ENCODE results near the gene ZNF584. TPM values are rescaled to one million over a fixed set of nuclear protein-coding genes. Genes with fewer than 3 reads are reported as not detected.

ZNF584 gene
- polyA plus RNA-seq, 1 donor from 2014 or later: 29.6 TPM

DNA sequence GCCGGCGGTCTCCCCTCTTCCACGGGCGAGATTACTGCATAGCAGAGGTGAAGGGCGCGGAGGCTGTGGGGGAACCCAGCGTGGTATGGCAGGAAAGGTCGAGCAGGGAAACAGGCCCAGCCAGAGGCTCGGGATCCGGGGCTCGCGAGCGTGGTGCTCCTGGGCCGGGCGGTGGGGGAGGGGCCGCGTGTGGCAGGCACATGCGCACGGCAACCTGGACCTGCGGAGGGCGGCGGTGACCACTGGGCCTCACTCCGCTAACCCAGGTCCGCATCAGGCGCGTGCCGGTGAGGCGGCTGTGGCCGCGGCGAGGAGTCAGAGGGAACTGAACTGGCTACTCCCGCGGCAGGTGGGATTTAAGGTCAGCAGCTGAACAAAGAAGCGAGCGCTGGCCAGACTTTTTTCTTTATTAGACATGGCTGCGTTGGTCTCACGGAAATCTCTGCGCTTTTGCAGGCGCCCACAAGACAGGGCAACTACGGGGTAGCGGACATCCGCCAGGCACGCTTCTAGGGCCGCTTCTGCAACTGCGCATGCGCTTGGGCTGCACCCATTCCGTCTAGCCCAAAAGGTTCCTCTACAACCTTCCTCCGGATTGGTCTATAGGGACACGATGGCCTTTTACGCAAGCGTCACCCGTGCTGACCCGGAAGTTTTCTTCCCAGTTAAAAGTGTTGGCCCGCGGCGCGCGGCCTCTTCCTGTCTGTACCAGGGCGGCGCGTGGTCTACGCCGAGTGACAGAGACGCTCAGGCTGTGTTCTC lies 21.7 kb upstream of the ZNF584 start, which contains the start of gene RPS5:
TSS of gene RPS5 (plus strand) at position 694 of the 762 bp plus-strand sequence. CDS start 869 bp downstream, outside the sequence.
- Histone ChIP-seq H3K27me3 (ENCODE audit: insufficient read depth, low read depth, low read length) (no peaks in the 10 kb centered on the region), H3F3A (ENCODE audit: insufficient read depth, low read length, poor library complexity, severe bottlenecking) (peaks cover 4% of the 10 kb centered on the region), H3K27ac (ENCODE audit: low read length) (peak within 1 kb of the TSS; percentile 95), H3K4me2 (ENCODE audit: low read length) (peak within 1 kb of the TSS; percentile 91), H3K9me3 (ENCODE audit: low read length) (no peaks in the 10 kb centered on the region), H3K4me3 (ENCODE audit: low read length) (peak within 1 kb of the TSS; percentile 77), H3K9me2 (ENCODE audit: insufficient read depth, low read length) (no peaks in the 10 kb centered on the region), H3K9ac (ENCODE audit: low read length) (peak within 1 kb of the TSS; percentile 92), H4K20me1 (ENCODE audit: insufficient read depth) (no peaks in the 10 kb centered on the region), H2AFZ (ENCODE audit: low read depth, low read length) (peak within 1 kb of the TSS; percentile 78), H3K36me3 (ENCODE audit: insufficient read depth, low read length) (no peaks in the 10 kb centered on the region), H3K79me2 (replicated peaks; ENCODE audit: insufficient read depth, low read length) (peaks cover 20% of the 10 kb centered on the region)
- TF ChIP-seq EP300 (conservative IDR thresholded peaks at IDR 0.05; ENCODE audit: poor library complexity, severe bottlenecking) (peak; percentile 20), SMC3 (conservative IDR thresholded peaks at IDR 0.05; ENCODE audit: poor library complexity) (no peak), TAF1 (IDR thresholded peaks at IDR 0.05; ENCODE audit: low read depth) (peak; percentile 99), POLR2AphosphoS5 (IDR thresholded peaks at IDR 0.05) (peak; percentile 96), RAD21 (conservative IDR thresholded peaks at IDR 0.05) (peak; percentile 27), EZH2 (IDR thresholded peaks at IDR 0.05; ENCODE audit: borderline replicate concordance, insufficient read depth, low read length, poor library complexity, severe bottlenecking) (no peak), MXI1 (conservative IDR thresholded peaks at IDR 0.05; ENCODE audit: poor library complexity, severe bottlenecking) (peak; percentile 98)
- TF ChIP-seq, protein P1, sequence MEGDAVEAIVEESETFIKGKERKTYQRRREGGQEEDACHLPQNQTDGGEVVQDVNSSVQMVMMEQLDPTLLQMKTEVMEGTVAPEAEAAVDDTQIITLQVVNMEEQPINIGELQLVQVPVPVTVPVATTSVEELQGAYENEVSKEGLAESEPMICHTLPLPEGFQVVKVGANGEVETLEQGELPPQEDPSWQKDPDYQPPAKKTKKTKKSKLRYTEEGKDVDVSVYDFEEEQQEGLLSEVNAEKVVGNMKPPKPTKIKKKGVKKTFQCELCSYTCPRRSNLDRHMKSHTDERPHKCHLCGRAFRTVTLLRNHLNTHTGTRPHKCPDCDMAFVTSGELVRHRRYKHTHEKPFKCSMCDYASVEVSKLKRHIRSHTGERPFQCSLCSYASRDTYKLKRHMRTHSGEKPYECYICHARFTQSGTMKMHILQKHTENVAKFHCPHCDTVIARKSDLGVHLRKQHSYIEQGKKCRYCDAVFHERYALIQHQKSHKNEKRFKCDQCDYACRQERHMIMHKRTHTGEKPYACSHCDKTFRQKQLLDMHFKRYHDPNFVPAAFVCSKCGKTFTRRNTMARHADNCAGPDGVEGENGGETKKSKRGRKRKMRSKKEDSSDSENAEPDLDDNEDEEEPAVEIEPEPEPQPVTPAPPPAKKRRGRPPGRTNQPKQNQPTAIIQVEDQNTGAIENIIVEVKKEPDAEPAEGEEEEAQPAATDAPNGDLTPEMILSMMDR (IDR thresholded peaks at IDR 0.05; ENCODE audit: poor library complexity, severe bottlenecking): no peak
- TF ChIP-seq, protein P2, sequence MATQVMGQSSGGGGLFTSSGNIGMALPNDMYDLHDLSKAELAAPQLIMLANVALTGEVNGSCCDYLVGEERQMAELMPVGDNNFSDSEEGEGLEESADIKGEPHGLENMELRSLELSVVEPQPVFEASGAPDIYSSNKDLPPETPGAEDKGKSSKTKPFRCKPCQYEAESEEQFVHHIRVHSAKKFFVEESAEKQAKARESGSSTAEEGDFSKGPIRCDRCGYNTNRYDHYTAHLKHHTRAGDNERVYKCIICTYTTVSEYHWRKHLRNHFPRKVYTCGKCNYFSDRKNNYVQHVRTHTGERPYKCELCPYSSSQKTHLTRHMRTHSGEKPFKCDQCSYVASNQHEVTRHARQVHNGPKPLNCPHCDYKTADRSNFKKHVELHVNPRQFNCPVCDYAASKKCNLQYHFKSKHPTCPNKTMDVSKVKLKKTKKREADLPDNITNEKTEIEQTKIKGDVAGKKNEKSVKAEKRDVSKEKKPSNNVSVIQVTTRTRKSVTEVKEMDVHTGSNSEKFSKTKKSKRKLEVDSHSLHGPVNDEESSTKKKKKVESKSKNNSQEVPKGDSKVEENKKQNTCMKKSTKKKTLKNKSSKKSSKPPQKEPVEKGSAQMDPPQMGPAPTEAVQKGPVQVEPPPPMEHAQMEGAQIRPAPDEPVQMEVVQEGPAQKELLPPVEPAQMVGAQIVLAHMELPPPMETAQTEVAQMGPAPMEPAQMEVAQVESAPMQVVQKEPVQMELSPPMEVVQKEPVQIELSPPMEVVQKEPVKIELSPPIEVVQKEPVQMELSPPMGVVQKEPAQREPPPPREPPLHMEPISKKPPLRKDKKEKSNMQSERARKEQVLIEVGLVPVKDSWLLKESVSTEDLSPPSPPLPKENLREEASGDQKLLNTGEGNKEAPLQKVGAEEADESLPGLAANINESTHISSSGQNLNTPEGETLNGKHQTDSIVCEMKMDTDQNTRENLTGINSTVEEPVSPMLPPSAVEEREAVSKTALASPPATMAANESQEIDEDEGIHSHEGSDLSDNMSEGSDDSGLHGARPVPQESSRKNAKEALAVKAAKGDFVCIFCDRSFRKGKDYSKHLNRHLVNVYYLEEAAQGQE (IDR thresholded peaks at IDR 0.05; ENCODE audit: borderline replicate concordance): peak; percentile 98

DNA sequence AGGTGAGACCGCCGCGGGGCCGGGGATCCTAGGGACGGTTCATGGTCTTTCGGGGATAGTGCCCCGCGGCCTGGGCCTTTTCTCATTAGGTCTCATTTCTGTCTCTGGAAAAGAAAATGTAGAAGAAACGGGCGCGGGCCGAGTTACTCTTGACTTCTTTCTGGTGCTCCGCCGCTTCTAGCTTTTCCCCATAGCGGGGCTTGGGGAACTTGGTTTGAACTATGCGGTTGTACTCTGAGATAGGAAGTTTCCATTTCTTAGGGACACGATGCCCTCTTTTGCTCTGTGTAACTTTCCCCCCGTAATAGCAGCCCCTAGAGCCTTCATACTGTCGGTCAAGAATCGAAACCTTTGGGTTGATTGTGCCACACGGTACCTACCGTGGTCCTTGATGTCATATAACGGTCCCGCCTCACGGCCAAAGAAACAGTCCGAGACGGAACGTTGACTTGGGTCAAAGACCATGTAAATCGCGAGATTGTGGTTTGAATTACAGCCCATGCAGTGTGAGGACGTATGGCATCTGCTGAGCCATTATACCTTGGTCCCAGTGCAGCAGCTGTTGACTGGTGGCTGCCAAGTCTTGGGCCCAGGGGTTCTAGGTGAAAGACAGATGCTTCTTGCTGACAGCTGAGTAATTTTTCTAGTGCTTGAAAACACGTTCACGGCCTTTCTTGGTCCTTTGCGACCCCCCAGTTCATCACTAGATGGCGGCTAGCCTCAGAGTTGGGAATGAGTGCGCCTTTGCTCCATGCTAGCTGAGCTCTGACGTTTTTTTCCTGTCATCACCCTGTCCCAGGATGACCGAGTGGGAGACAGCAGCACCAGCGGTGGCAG lies 20.9 kb upstream of the ZNF584 start:
- TF ChIP-seq EP300 (conservative IDR thresholded peaks at IDR 0.05; ENCODE audit: poor library complexity, severe bottlenecking): no peak
- TF ChIP-seq, protein P1 (IDR thresholded peaks at IDR 0.05; ENCODE audit: poor library complexity, severe bottlenecking): peak; percentile 29
- peak overlapping the region; percentile 92 for H3K9ac ChIP-seq (ENCODE audit: low read length)
- H3F3A ChIP-seq (ENCODE audit: insufficient read depth, low read length, poor library complexity, severe bottlenecking): peaks cover 4% of the 10 kb centered on the region
- H4K20me1 ChIP-seq (ENCODE audit: insufficient read depth): no peaks in the 10 kb centered on the region
- H3K9me3 ChIP-seq (ENCODE audit: low read length): no peaks in the 10 kb centered on the region
- H3K36me3 ChIP-seq (ENCODE audit: insufficient read depth, low read length): no peaks in the 10 kb centered on the region
- H3K27ac ChIP-seq (ENCODE audit: low read length): peak overlapping the region; percentile 95
- H3K4me2 ChIP-seq (ENCODE audit: low read length): peak overlapping the region; percentile 89
- H3K79me2 ChIP-seq (replicated peaks; ENCODE audit: insufficient read depth, low read length): peaks cover 20% of the 10 kb centered on the region
- H3K27me3 ChIP-seq (ENCODE audit: insufficient read depth, low read depth, low read length): no peaks in the 10 kb centered on the region
- H2AFZ ChIP-seq (ENCODE audit: low read depth, low read length): no peak overlapping the region
- H3K9me2 ChIP-seq (ENCODE audit: insufficient read depth, low read length): no peaks in the 10 kb centered on the region
- peak overlapping the region; percentile 77 for H3K4me3 ChIP-seq (ENCODE audit: low read length)

All from neural cell (in vitro differentiated cells).